ENCODE measurements around the gene NUMA1. TPM values are rescaled to one million over a fixed set of nuclear protein-coding genes. Genes with fewer than 3 reads are reported as not detected.

Gene NUMA1
- total RNA-seq, 2 experiments from 2014 or later: 154 to 167 TPM

GRCh38 chr11:71999362-71999761 is 81.0 kb downstream of the NUMA1 start:
- ChIA-PET CTCF (interaction anchor here (1.1 to 2.0 kb wide), 6 partner anchors 9 to 471 kb away, joined by 3 to 7 read pairs (median 4); no protein-coding TSS in a partner anchor), POLR2A (interaction anchor here (0.6 kb wide), 1 partner anchor 34 kb away, joined by 3 read pairs; no protein-coding TSS in a partner anchor)
- Mint-ChIP-seq H3K27me3 (no peaks in the 10 kb centered on the region), H3K9me3 (ENCODE audit: low read depth) (no peaks in the 10 kb centered on the region), H3K4me1 (peaks cover 20% of the 10 kb centered on the region), H3K36me3 (ENCODE audit: low read depth) (peaks cover 24% of the 10 kb centered on the region), H3K4me3 (peak overlapping the region; percentile 43), H3K27ac (peak overlapping the region; percentile 90)
- DNase-seq (no peak), ATAC-seq (no peak)
- intact Hi-C loops (cut with DNase I, micrococcal nuclease): no loop called here

GRCh38 chr11:71998649-71999310 is 81.6 kb downstream of the NUMA1 start, which contains the start of gene IL18BP:
TSS of gene IL18BP (plus strand) at chr11:71998909. CDS start at chr11:71999985, 1,076 bp downstream.
- Mint-ChIP-seq H3K4me1 (peaks cover 20% of the 10 kb centered on the region), H3K27ac (peak within 1 kb of the TSS; percentile 90), H3K36me3 (ENCODE audit: low read depth) (peaks cover 19% of the 10 kb centered on the region), H3K4me3 (peak within 1 kb of the TSS; percentile 43), H3K9me3 (ENCODE audit: low read depth) (no peaks in the 10 kb centered on the region), H3K27me3 (no peaks in the 10 kb centered on the region)
- ChIA-PET POLR2A (no interaction called here), CTCF (interaction anchor here (0.9 to 2.0 kb wide), 5 partner anchors 9 to 26 kb away, joined by 3 to 7 read pairs (median 4); no protein-coding TSS in a partner anchor)
- DNase-seq (peak; percentile 32), ATAC-seq (peak; percentile 57)
- intact Hi-C loops (cut with DNase I, micrococcal nuclease): no loop called here

- Mint-ChIP-seq H3K36me3 (ENCODE audit: low read depth) (peaks cover 15% of the 10 kb centered on the region), H3K27me3 (no peaks in the 10 kb centered on the region), H3K4me3 (no peak overlapping the region), H3K27ac (peak overlapping the region; percentile 90), H3K9me3 (ENCODE audit: low read depth) (no peaks in the 10 kb centered on the region), H3K4me1 (peaks cover 20% of the 10 kb centered on the region)
- DNase-seq: no peak
- intact Hi-C loops (cut with DNase I, micrococcal nuclease): no loop called here
- ChIA-PET CTCF (interaction anchor here (0.7 to 2.0 kb wide), 3 partner anchors 12 to 92 kb away, joined by 3 to 6 read pairs (median 3); no protein-coding TSS in a partner anchor), POLR2A (interaction anchor here (0.8 kb wide), 1 partner anchor 27 kb away, joined by 5 read pairs; no protein-coding TSS in a partner anchor)
- no peak for ATAC-seq
These were observed 82.3 kb downstream of the NUMA1 start for GRCh38 chr11:71998061-71998460.

- intact Hi-C loops (cut with DNase I, micrococcal nuclease): no loop called here
- CTCF ChIA-PET: interaction anchor here (0.7 kb wide), 1 partner anchor 93 kb away, joined by 3 read pairs; no protein-coding TSS in a partner anchor
These were observed 82.7 kb downstream of the NUMA1 start for GRCh38 chr11:71997594-71997993.

GRCh38 chr11:71996946-71997345 is 83.4 kb downstream of the NUMA1 start:
- Mint-ChIP-seq H3K4me1 (peaks cover 20% of the 10 kb centered on the region), H3K4me3 (no peak overlapping the region), H3K27me3 (no peaks in the 10 kb centered on the region), H3K36me3 (ENCODE audit: low read depth) (peaks cover 10% of the 10 kb centered on the region), H3K27ac (no peak overlapping the region), H3K9me3 (ENCODE audit: low read depth) (no peaks in the 10 kb centered on the region)
- POLR2A ChIA-PET: no interaction called here
- no peak for DNase-seq
- CTCF ChIA-PET: no interaction called here
- intact Hi-C loops (cut with DNase I, micrococcal nuclease): no loop called here
- no peak for ATAC-seq

More at GRCh38 chr11:71997594-71997993, 82.7 kb downstream of the NUMA1 start:
- Mint-ChIP-seq H3K4me1 (peaks cover 20% of the 10 kb centered on the region), H3K4me3 (no peak overlapping the region), H3K9me3 (ENCODE audit: low read depth) (no peaks in the 10 kb centered on the region), H3K36me3 (ENCODE audit: low read depth) (peaks cover 13% of the 10 kb centered on the region), H3K27ac (no peak overlapping the region), H3K27me3 (no peaks in the 10 kb centered on the region)
- POLR2A ChIA-PET: interaction anchor here (0.8 kb wide), 1 partner anchor 28 kb away, joined by 5 read pairs; no protein-coding TSS in a partner anchor
- DNase-seq: no peak
- ATAC-seq: no peak

GRCh38 chr11:71996517-71996916 is 83.8 kb downstream of the NUMA1 start:
- CTCF ChIA-PET: no interaction called here

GRCh38 chr11:71995726-71996291 is 84.5 kb downstream of the NUMA1 start:
- Mint-ChIP-seq H3K27me3 (no peaks in the 10 kb centered on the region), H3K4me1 (peaks cover 23% of the 10 kb centered on the region), H3K4me3 (no peak overlapping the region), H3K27ac (no peak overlapping the region), H3K9me3 (ENCODE audit: low read depth) (no peaks in the 10 kb centered on the region), H3K36me3 (ENCODE audit: low read depth) (peaks cover 11% of the 10 kb centered on the region)
- CTCF ChIA-PET: interaction anchor here (0.6 kb wide), 1 partner anchor 20 kb away, joined by 4 read pairs; no protein-coding TSS in a partner anchor
- POLR2A ChIA-PET: no interaction called here
- no peak for DNase-seq
- intact Hi-C loops (cut with DNase I, micrococcal nuclease): no loop called here
- no peak for ATAC-seq

More at GRCh38 chr11:71996517-71996916, 83.8 kb downstream of the NUMA1 start:
- POLR2A ChIA-PET: no interaction called here
- Mint-ChIP-seq H3K27ac (no peak overlapping the region), H3K4me3 (no peak overlapping the region), H3K27me3 (no peaks in the 10 kb centered on the region), H3K4me1 (peaks cover 21% of the 10 kb centered on the region), H3K9me3 (ENCODE audit: low read depth) (no peaks in the 10 kb centered on the region), H3K36me3 (ENCODE audit: low read depth) (peaks cover 11% of the 10 kb centered on the region)
- intact Hi-C loops (cut with DNase I, micrococcal nuclease): no loop called here
- ATAC-seq: no peak
- no peak for DNase-seq

GRCh38 chr11:71994786-71995185 is 85.6 kb downstream of the NUMA1 start:
- peaks cover 15% of the 10 kb centered on the region for H3K36me3 Mint-ChIP-seq (ENCODE audit: low read depth)
- H3K4me3 Mint-ChIP-seq: no peak overlapping the region
- DNase-seq: no peak
- peaks cover 22% of the 10 kb centered on the region for H3K4me1 Mint-ChIP-seq
- ChIA-PET CTCF (no interaction called here), POLR2A (no interaction called here)
- H3K27me3 Mint-ChIP-seq: no peaks in the 10 kb centered on the region
- intact Hi-C loops (cut with DNase I, micrococcal nuclease): no loop called here
- no peak overlapping the region for H3K27ac Mint-ChIP-seq
- H3K9me3 Mint-ChIP-seq (ENCODE audit: low read depth): no peaks in the 10 kb centered on the region
- no peak for ATAC-seq

GRCh38 chr11:71992136-71992730 is 88.1 kb downstream of the NUMA1 start:
- peaks cover 12% of the 10 kb centered on the region for H3K36me3 Mint-ChIP-seq (ENCODE audit: low read depth)
- H3K9me3 Mint-ChIP-seq (ENCODE audit: low read depth): no peaks in the 10 kb centered on the region
- no peak for ATAC-seq
- intact Hi-C loops (cut with DNase I, micrococcal nuclease): no loop called here
- ChIA-PET POLR2A (no interaction called here), CTCF (interaction anchor here (0.6 kb wide), 1 partner anchor 559 kb away, joined by 3 read pairs; no protein-coding TSS in a partner anchor)
- no peaks in the 10 kb centered on the region for H3K27me3 Mint-ChIP-seq
- H3K27ac Mint-ChIP-seq: no peak overlapping the region
- H3K4me1 Mint-ChIP-seq: peaks cover 3% of the 10 kb centered on the region
- DNase-seq: no peak
- H3K4me3 Mint-ChIP-seq: no peak overlapping the region

- Mint-ChIP-seq H3K36me3 (ENCODE audit: low read depth) (peaks cover 15% of the 10 kb centered on the region), H3K4me3 (no peak overlapping the region), H3K9me3 (ENCODE audit: low read depth) (no peaks in the 10 kb centered on the region), H3K27me3 (no peaks in the 10 kb centered on the region), H3K4me1 (peaks cover 3% of the 10 kb centered on the region), H3K27ac (no peak overlapping the region)
- ChIA-PET POLR2A (no interaction called here), CTCF (interaction anchor here (0.6 to 0.9 kb wide), 2 partner anchors 100 to 559 kb away, joined by 3 read pairs; no protein-coding TSS in a partner anchor)
- intact Hi-C loops (cut with DNase I, micrococcal nuclease): no loop called here
- DNase-seq (no peak), ATAC-seq (no peak)
These were observed 88.8 kb downstream of the NUMA1 start for GRCh38 chr11:71991494-71991893.

GRCh38 chr11:71990701-71991100 is 89.6 kb downstream of the NUMA1 start:
- Mint-ChIP-seq H3K36me3 (ENCODE audit: low read depth) (peaks cover 15% of the 10 kb centered on the region), H3K27ac (no peak overlapping the region), H3K27me3 (no peaks in the 10 kb centered on the region), H3K4me3 (no peak overlapping the region), H3K4me1 (peaks cover 6% of the 10 kb centered on the region), H3K9me3 (ENCODE audit: low read depth) (no peaks in the 10 kb centered on the region)
- DNase-seq: no peak
- POLR2A ChIA-PET: no interaction called here
- intact Hi-C loops (cut with DNase I, micrococcal nuclease): no loop called here
- no peak for ATAC-seq
- CTCF ChIA-PET: interaction anchor here (0.9 to 1.3 kb wide), 2 partner anchors 9 to 101 kb away, joined by 3 to 4 read pairs; no protein-coding TSS in a partner anchor
